Glomerular visceral epithelial cell (primary cell): ENCODE results near the gene GAB2.
"Not testable (repeated sequence)": the region's sequence is repeated elsewhere in the genome, so short reads cannot be mapped to it uniquely, and the experiment has no call there.

ENCODE experiments used
- DNase-seq: peaks from one replicate; pipeline ENCODE4 v3.0.0-alpha.2; 2016; ENCODE audit errors: extremely low spot score

The GAB2 gene

GRCh38 chr11:78277314-78277994 is 140.2 kb downstream of the GAB2 start:
- DNase-seq, result no peak

- no peak for DNase-seq
These were observed 141.3 kb downstream of the GAB2 start for GRCh38 chr11:78276311-78276710.

- no peak for DNase-seq
These were observed 142.9 kb downstream of the GAB2 start for GRCh38 chr11:78274739-78275138.

GRCh38 chr11:78272625-78273269 is 144.9 kb downstream of the GAB2 start:
- DNase-seq, result not testable (repeated sequence)

GRCh38 chr11:78271801-78272200 is 145.8 kb downstream of the GAB2 start:
- not testable (repeated sequence) for DNase-seq

GRCh38 chr11:78270971-78271370 is 146.6 kb downstream of the GAB2 start:
- no peak for DNase-seq

- DNase-seq, result no peak
These were observed 147.8 kb downstream of the GAB2 start for GRCh38 chr11:78269806-78270205.

- DNase-seq, result no peak
These were observed 148.8 kb downstream of the GAB2 start for GRCh38 chr11:78268591-78269410.

GRCh38 chr11:78266451-78266850 is 151.2 kb downstream of the GAB2 start:
- no peak for DNase-seq

- DNase-seq, result no peak
These were observed 152.3 kb downstream of the GAB2 start for GRCh38 chr11:78265326-78265725.

GRCh38 chr11:78262691-78263090 is 154.9 kb downstream of the GAB2 start:
- no peak for DNase-seq

GRCh38 chr11:78262238-78262637 is 155.4 kb downstream of the GAB2 start:
- no peak for DNase-seq

GRCh38 chr11:78261828-78262227 is 155.8 kb downstream of the GAB2 start:
- DNase-seq, result no peak

GRCh38 chr11:78261367-78261766 is 156.3 kb downstream of the GAB2 start:
- DNase-seq, result no peak

- DNase-seq, result no peak
These were observed 157.7 kb downstream of the GAB2 start for GRCh38 chr11:78259777-78260487.

GRCh38 chr11:78257654-78258053 is 160.0 kb downstream of the GAB2 start:
- no peak for DNase-seq

GRCh38 chr11:78256962-78257361 is 160.7 kb downstream of the GAB2 start:
- no peak for DNase-seq

GRCh38 chr11:78255919-78256318 is 161.7 kb downstream of the GAB2 start:
- no peak for DNase-seq

GRCh38 chr11:78254268-78254667 is 163.4 kb downstream of the GAB2 start:
- DNase-seq, result no peak

GRCh38 chr11:78253797-78254196 is 163.8 kb downstream of the GAB2 start:
- no peak for DNase-seq

GRCh38 chr11:78251083-78251775 is 166.4 kb downstream of the GAB2 start:
- no peak for DNase-seq
